CD4-positive, alpha-beta T cell treated with Interferon gamma for 1 hour (primary cell): ENCODE data around the gene PSMB3.
A peak's percentile ranks its signal among the peaks of the same experiment; 100 is the strongest.

Experiments
- DNase-seq: peaks from one replicate; pipeline ENCODE4 v3.0.0-alpha.2; 2020

PSMB3 gene

GRCh38 chr17:38752308-38753070 is at the start of gene PSMB3:
TSS of gene PSMB3 (plus strand) at chr17:38752741. CDS start at chr17:38752827, 86 bp downstream.
- peak; percentile 99 for DNase-seq

GRCh38 chr17:38702916-38703741 is 49.4 kb upstream of the PSMB3 start:
- no peak for DNase-seq

- peak; percentile 75 for DNase-seq
Measured at GRCh38 chr17:38703742-38704605, 48.6 kb upstream of the PSMB3 start.

- DNase-seq, result peak; percentile 81
Measured at GRCh38 chr17:38704606-38705522, 47.7 kb upstream of the PSMB3 start, which contains the start of gene MLLT6. TSS of gene MLLT6 (plus strand) at chr17:38705273. CDS start at chr17:38705633, 360 bp downstream.

- DNase-seq, result no peak
Measured at GRCh38 chr17:38705523-38705802, 47.1 kb upstream of the PSMB3 start.

- DNase-seq, result no peak
Measured at GRCh38 chr17:38705803-38706504, 46.6 kb upstream of the PSMB3 start.

- no peak for DNase-seq
Measured at GRCh38 chr17:38706505-38707216, 45.9 kb upstream of the PSMB3 start.

GRCh38 chr17:38707678-38708351 is 44.7 kb upstream of the PSMB3 start:
- DNase-seq, result no peak

GRCh38 chr17:38709104-38709820 is 43.3 kb upstream of the PSMB3 start:
- DNase-seq, result no peak

GRCh38 chr17:38709864-38710603 is 42.5 kb upstream of the PSMB3 start:
- no peak for DNase-seq

GRCh38 chr17:38710604-38710962 is 42.0 kb upstream of the PSMB3 start:
- no peak for DNase-seq

GRCh38 chr17:38710985-38711384 is 41.6 kb upstream of the PSMB3 start:
- no peak for DNase-seq

GRCh38 chr17:38711792-38712571 is 40.6 kb upstream of the PSMB3 start:
- DNase-seq, result no peak

- no peak for DNase-seq
Measured at GRCh38 chr17:38712593-38712992, 39.9 kb upstream of the PSMB3 start.

- DNase-seq, result no peak
Measured at GRCh38 chr17:38713456-38714075, 39.0 kb upstream of the PSMB3 start.

GRCh38 chr17:38715216-38715943 is 37.2 kb upstream of the PSMB3 start:
- no peak for DNase-seq
